ENCODE measurements around the gene SCFD2. TPM values are rescaled to one million over a fixed set of nuclear protein-coding genes. Genes with fewer than 3 reads are reported as not detected.

The SCFD2 gene
- total and polyA plus RNA-seq, 2 of the 8 experiments (the other 6 are each of a cell fraction or from before 2014, with no cell fraction given) = 6.2 to 10.2 TPM

DNA sequence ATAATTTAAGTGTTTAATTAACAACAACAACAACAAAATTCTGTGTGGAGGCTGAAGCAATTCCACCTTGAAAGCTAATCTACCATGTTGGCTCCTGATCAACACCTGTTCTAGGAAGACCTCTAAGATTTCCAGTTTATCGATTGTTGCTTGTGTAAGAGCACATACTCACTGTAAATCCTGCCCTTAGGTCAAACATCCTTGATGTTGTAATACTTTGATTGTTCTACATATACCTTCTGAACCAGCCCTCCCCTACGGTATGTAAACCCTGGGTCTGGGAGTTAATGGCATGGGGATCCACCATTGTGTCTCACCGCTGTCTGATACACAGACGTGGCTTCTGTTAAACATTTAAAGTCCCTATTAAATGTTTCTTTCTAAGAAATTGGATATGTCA lies 430.5 kb downstream of the SCFD2 start (continued):
- TF ChIP-seq TEAD4 (IDR thresholded peaks at IDR 0.05; ENCODE audit: low read depth, low read length) (no peak), SP2 (IDR thresholded peaks at IDR 0.05; ENCODE audit: low read length) (no peak), CHD2 (IDR thresholded peaks at IDR 0.05; ENCODE audit: low read length) (no peak), SAP30 (IDR thresholded peaks at IDR 0.05; ENCODE audit: insufficient read depth, insufficient replicate concordance, low read length) (no peak), FOSL1 (IDR thresholded peaks at IDR 0.05; ENCODE audit: insufficient read depth, low read depth, low read length) (no peak)
- TF ChIP-seq, protein P1, sequence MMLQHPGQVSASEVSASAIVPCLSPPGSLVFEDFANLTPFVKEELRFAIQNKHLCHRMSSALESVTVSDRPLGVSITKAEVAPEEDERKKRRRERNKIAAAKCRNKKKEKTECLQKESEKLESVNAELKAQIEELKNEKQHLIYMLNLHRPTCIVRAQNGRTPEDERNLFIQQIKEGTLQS (IDR thresholded peaks at IDR 0.05; ENCODE audit: insufficient read depth, low read depth, low read length) = no peak

Data from H1 (cell line).